D721Med (cell line): ENCODE data around the gene INF2.

Experiments
- DNase-seq: peaks from one replicate; pipeline ENCODE4 v3.0.0; 2011; ENCODE audit warnings: low spot score; ENCODE audit not compliant: insufficient read length
- FAIRE-seq: peaks from 2 replicates; lab custom pipeline; 2011; peaks lifted over from hg19 to GRCh38; lab: Jason Lieb, UNC
- CTCF ChIP-seq: IDR thresholded peaks from 2 replicates; pipeline ENCODE4 v1.5.1; 2012; ENCODE audit warnings: mild to moderate bottlenecking, control low read depth; ENCODE audit not compliant: insufficient read depth; ENCODE audit errors: missing control alignments

Gene INF2

GRCh38 chr14:104769324-104770071, 80.1 kb downstream of the INF2 start:
- TF ChIP-seq CTCF: no peak
- FAIRE-seq (no peak), DNase-seq (no peak)

GRCh38 chr14:104770072-104770579, 80.7 kb downstream of the INF2 start:
- FAIRE-seq: no peak
- no peak for TF ChIP-seq CTCF

GRCh38 chr14:104770851-104771272, 81.4 kb downstream of the INF2 start:
- DNase-seq (no peak), FAIRE-seq (no peak)
- TF ChIP-seq CTCF: peak; percentile 12

More at GRCh38 chr14:104770072-104770579, 80.7 kb downstream of the INF2 start:
- no peak for DNase-seq

GRCh38 chr14:104771374-104771773, 82.0 kb downstream of the INF2 start:
- no peak for TF ChIP-seq CTCF
- DNase-seq: no peak
- no peak for FAIRE-seq
